Measurements from ENCODE around the gene SLFN14.
"Not testable (repeated sequence)": the region's sequence is repeated elsewhere in the genome, so short reads cannot be mapped to it uniquely, and the experiment has no call there.

Gene SLFN14

DNA sequence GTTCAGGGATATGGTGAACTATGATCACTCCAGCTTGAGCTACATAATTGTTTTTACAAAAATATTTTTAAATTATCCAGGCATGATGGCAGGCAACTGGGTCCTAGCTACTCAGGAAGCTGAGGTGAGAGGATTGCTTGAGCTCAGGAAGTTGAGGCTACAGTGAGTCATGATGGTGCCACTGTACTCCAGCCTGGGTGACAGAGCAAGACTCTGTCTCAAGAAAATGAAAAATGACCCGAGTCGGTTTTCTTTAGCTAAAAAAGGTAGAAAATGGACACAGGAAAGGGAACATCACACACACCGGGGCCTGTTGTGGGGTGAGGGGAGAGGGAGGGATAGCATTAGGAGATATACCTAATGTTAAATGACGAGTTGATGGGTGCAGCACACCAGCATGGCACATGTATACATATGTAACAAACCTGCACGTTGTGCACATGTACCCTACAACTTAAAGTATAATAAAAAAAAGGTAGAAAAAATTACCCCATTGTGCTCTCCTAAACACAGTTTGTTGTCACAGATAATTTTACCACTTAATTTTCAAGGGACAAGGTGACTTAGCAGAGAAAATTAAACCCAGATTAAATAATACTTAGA is 38.9 kb downstream of the SLFN14 start:
- peak in 1 of 2 donors; percentile 10 for DNase-seq (ENCODE audit: low read depth in 2 of 2)

DNA sequence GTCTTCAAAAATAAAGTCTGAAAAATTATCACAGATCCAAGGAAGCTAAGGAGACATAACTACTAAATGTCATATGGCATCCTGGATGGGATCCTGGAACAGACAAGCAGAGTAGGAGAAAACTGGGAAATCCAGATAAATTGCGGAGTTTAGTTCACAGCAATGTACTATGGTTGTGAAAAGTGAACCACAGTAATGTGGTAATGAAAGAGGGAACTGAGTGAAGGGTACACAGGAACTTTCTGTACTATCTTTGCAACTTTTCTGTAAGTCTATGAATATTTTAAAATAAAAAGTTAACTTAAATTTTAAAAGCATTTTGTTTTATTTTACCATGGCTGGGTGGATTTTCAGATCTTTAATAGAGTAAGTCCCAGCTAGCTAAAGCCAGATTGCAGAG is 39.5 kb downstream of the SLFN14 start:
- DNase-seq (ENCODE audit: low read depth in 2 of 2) = no peak

DNA sequence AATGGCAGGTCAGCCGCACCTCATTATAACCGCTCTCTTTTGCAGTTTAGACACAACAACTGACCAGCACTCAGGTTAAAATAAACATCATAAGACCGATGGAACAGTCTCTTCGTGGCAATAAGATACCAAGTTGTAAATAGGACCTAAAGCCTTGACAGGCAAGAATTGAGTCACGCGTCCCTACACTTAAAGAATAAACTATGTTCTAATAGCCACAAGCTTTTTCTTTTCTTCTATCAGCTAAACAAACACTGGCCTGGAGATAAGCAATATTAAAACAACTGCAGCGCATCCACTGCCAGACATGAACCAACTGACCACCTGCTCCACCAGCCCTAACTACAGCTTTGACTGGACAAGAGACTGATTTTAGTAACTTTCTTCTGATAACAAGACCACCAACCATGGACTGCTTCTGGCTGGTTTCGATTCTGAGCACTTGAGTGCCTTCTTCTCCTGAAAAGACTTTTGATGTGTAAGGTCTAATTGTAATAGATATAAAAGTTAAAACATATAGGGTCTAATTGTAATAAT is 40.6 kb downstream of the SLFN14 start:
- DNase-seq (ENCODE audit: low read depth in 2 of 2) = no peak

DNA sequence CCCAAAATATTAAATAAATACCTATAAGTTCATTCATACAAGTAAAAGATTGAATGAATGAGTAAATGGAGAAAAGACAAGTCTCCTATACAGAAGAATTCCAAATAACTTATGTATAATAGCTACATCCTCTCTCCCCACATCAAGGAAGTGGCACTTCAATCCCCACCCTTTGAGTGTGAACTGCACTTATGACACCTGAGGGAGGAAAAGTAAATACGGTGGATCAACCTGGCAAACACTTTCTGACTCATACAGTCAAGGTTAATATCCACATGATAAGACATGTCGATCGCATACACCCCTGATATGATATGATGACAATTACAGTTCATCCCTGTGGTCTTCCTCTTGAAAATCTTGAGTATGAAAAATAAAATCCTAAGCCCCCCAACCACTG is 41.2 kb downstream of the SLFN14 start:
- DNase-seq (ENCODE audit: low read depth in 2 of 2) = no peak

DNA sequence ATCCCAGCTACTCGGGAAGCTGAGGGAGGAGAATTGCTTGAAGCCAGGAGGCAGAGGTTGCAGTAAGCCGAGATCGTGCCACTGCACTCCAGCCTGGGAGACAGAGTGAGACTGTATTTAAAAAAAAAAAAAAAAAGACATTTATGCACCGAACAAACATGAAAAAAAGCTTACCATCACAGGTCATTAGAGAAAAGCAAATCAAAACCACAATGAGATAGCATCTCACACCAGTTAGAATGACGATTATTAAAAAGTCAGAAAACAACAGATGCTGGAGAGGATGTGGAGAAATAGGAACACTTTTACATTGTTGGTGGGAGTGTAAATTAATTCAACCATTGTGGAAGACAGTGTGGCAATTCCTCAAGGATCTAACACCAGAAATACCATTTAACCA is 42.2 kb downstream of the SLFN14 start:
- not testable (repeated sequence) for DNase-seq (ENCODE audit: low read depth in 2 of 2)

DNA sequence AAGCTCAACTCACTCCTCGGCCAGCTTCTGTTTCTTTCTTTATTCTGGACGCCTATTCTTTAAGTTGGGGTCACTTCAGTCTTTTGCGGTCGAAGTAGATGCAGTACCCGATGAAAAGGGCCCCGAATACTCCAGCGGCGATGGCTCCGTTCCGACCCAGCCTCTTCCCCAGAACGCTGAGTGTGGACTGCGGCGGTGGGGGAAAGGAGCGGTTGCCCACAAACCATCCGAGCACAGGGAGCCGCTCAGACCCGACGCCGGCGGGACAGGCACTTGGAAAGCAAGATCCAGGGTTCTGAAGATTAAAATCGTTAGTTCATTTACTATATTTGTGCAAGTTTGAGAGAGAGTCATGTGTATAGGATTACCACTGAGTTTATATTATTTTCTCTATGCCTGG is 45.6 kb downstream of the SLFN14 start:
- DNase-seq (ENCODE audit: low read depth in 2 of 2) = no peak

DNA sequence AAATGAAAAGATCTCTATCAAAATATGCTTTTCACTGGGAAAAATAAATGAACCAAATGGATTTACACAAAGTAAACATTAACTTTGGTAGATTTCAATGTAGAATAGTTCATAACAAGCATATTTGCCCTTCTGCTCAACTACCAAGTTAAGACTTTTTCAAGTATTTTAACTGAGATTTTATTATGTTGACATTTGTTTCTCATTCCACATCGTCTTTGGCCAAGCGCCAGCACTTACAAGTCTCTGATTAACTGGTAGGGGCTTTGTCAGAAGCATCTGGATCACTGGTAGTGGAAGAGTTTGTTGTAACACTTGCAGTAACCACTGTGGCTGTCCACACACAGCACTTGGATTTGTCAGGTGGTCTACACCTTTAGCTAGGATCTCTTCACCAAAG is 46.1 kb downstream of the SLFN14 start:
- DNase-seq (ENCODE audit: low read depth in 2 of 2) = no peak

All from stimulated activated CD4-positive, alpha-beta T cell treated with anti-CD3 and anti-CD28 coated beads, Interleukin-1b, Interleukin-23, amount 100 ng/mL, for 1 hour (primary cell).